GM18858 (cell line): ENCODE results near the gene FGFRL1.
"Not testable (repeated sequence)": the region's sequence is repeated elsewhere in the genome, so short reads cannot be mapped to it uniquely, and the experiment has no call there.

Experiments used
- ATAC-seq: cut with Tn5 transposase; IDR thresholded peaks from one replicate; pipeline ENCODE4 v1.9.1; 2021; ENCODE audit not compliant: unreplicated experiment

Gene FGFRL1

GRCh38 chr4:972651-973424, 38.6 kb upstream of the FGFRL1 start:
- ATAC-seq: no peak

GRCh38 chr4:973431-974397, 37.7 kb upstream of the FGFRL1 start, which contains the start of gene DGKQ:
TSS of gene DGKQ (minus strand) at chr4:973569. CDS start at chr4:973482, 87 bp downstream.
- no peak for ATAC-seq

GRCh38 chr4:974668-975067, 36.8 kb upstream of the FGFRL1 start:
- no peak for ATAC-seq

GRCh38 chr4:976016-976415, 35.4 kb upstream of the FGFRL1 start:
- not testable (repeated sequence) for ATAC-seq

GRCh38 chr4:978957-979701, 32.3 kb upstream of the FGFRL1 start:
- ATAC-seq: no peak

- ATAC-seq: no peak
Observed at GRCh38 chr4:982291-982690, 29.1 kb upstream of the FGFRL1 start.

GRCh38 chr4:982814-983213, 28.6 kb upstream of the FGFRL1 start:
- ATAC-seq: no peak

GRCh38 chr4:984336-985054, 26.9 kb upstream of the FGFRL1 start:
- no peak for ATAC-seq

GRCh38 chr4:985123-985830, 26.1 kb upstream of the FGFRL1 start:
- ATAC-seq: no peak

GRCh38 chr4:986428-986878, 25.0 kb upstream of the FGFRL1 start:
- no peak for ATAC-seq

GRCh38 chr4:986879-987623, 24.4 kb upstream of the FGFRL1 start, which contains the start of gene IDUA:
TSS of gene IDUA (plus strand) at chr4:987044. CDS start at chr4:987085, 41 bp downstream.
- no peak for ATAC-seq

- ATAC-seq: no peak
Observed at GRCh38 chr4:987624-988513, 23.6 kb upstream of the FGFRL1 start.

GRCh38 chr4:988726-989721, 22.4 kb upstream of the FGFRL1 start:
- no peak for ATAC-seq

GRCh38 chr4:989722-990471, 21.5 kb upstream of the FGFRL1 start:
- ATAC-seq: no peak

GRCh38 chr4:990746-991367, 20.6 kb upstream of the FGFRL1 start:
- ATAC-seq: no peak
